H1 (cell line): Measurements from ENCODE around the gene TFF1. TPM values are rescaled to one million over a fixed set of nuclear protein-coding genes. Genes with fewer than 3 reads are reported as not detected.
A peak's percentile ranks its signal among the peaks of the same experiment; 100 is the strongest.

ENCODE experiments used
- CTCF ChIA-PET: fragments of 300-600 bp; sonication (Branson Sonifier 250); formaldehyde crosslinking; loops from one replicate; lab custom pipeline; 2021; ENCODE audit not compliant: partially characterized antibody; lab: Charles Lee
- POLR2A ChIA-PET: fragments of 300-600 bp; sonication (Branson Sonifier 250); formaldehyde crosslinking; loops from one replicate; lab custom pipeline; 2021; ENCODE audit warnings: inconsistent platforms; ENCODE audit not compliant: partially characterized antibody; lab: Charles Lee
- DNase-seq, 2 experiments: peaks; one replicate each; pipeline versions ENCODE4 v3.0.0 to v3.0.0-alpha.2; 2010 to 2022; ENCODE audit warnings: low spot score in 2 of 2, low read depth in 1 of 2, mixed read lengths in 1 of 2
- FAIRE-seq: peaks from 2 replicates; lab custom pipeline; 2011; peaks lifted over from hg19 to GRCh38; lab: Jason Lieb, UNC
- H2AFZ ChIP-seq: 2 replicates; pipeline ENCODE4 v1.8.1; 2012; ENCODE audit warnings: low read length, inconsistent platforms
- H2AK5ac ChIP-seq: 2 replicates; pipeline ENCODE4 v1.6.1; 2013; ENCODE audit warnings: low read depth, low read length
- H2BK120ac ChIP-seq: replicated peaks from 2 replicates; pipeline ENCODE3; 2013; ENCODE audit warnings: low read depth, low read length, inconsistent platforms
- H2BK12ac ChIP-seq: 2 replicates; pipeline ENCODE4 v1.6.1; 2013; ENCODE audit warnings: low read depth, low read length
- H2BK15ac ChIP-seq: 2 replicates; pipeline ENCODE4 v1.6.1; 2013; ENCODE audit warnings: low read length
- H2BK20ac ChIP-seq: 2 replicates; pipeline ENCODE4 v1.6.1; 2013; ENCODE audit warnings: low read length
- H2BK5ac ChIP-seq: 2 replicates; pipeline ENCODE4 v1.6.1; 2013; ENCODE audit warnings: low read depth, low read length
- H3K14ac ChIP-seq: 2 replicates; pipeline ENCODE4 v1.6.1; 2013; ENCODE audit warnings: inconsistent platforms; ENCODE audit not compliant: insufficient read length
- H3K18ac ChIP-seq: 2 replicates; pipeline ENCODE4 v1.6.1; 2013; ENCODE audit warnings: low read length; ENCODE audit errors: extremely low read depth
- H3K23ac ChIP-seq: 2 replicates; pipeline ENCODE4 v1.6.1; 2013; ENCODE audit warnings: inconsistent platforms; ENCODE audit not compliant: insufficient read length
- H3K23me2 ChIP-seq: 2 replicates; pipeline ENCODE4 v1.6.1; 2013; ENCODE audit warnings: low read depth, low read length
- H3K27ac ChIP-seq: 2 replicates; pipeline ENCODE4 v1.6.1; 2011; ENCODE audit warnings: low read depth, low read length, inconsistent platforms
- H3K27me3 ChIP-seq, 4 experiments: replicated peaks in 1 of 4; 1 replicate in 1 of 4; 2 replicates in 3 of 4; pipeline versions ENCODE4 v1.6.1 to v1.8.1; 2011 to 2013; ENCODE audit warnings: low read length in 3 of 4, mild to moderate bottlenecking in 3 of 4, inconsistent platforms in 2 of 4, mixed read lengths in 2 of 4, moderate library complexity in 1 of 4; ENCODE audit not compliant: control insufficient read depth in 3 of 4, insufficient read depth in 3 of 4; ENCODE audit errors: extremely low read depth in 1 of 4
- H3K36me3 ChIP-seq, 4 experiments: 2 replicates each; pipeline versions ENCODE4 v1.6.1 to v1.8.1; 2011 to 2013; ENCODE audit warnings: mild to moderate bottlenecking in 4 of 4, low read length in 3 of 4, moderate library complexity in 2 of 4, control low read depth in 1 of 4, inconsistent platforms in 1 of 4; ENCODE audit not compliant: insufficient read depth in 4 of 4, control insufficient read depth in 2 of 4
- H3K4ac ChIP-seq: replicated peaks from 2 replicates; pipeline ENCODE3; 2013; ENCODE audit warnings: low read length, low read depth, mixed read lengths, inconsistent platforms; ENCODE audit not compliant: insufficient read length
- H3K4me1 ChIP-seq, 4 experiments: replicated peaks in 1 of 4; 1 replicate in 1 of 4; 2 replicates in 3 of 4; pipeline versions ENCODE4 v1.6.1 to v1.8.1; 2011 to 2013; ENCODE audit warnings: low read length in 3 of 4, inconsistent platforms in 2 of 4, mixed read lengths in 1 of 4; ENCODE audit not compliant: insufficient read depth in 4 of 4, control insufficient read depth in 3 of 4
- H3K4me2 ChIP-seq, 2 experiments: 2 replicates each; pipeline versions ENCODE4 v1.6.1 to v1.8.1; 2011 to 2013; ENCODE audit warnings: low read depth in 2 of 2, low read length in 2 of 2, control low read depth in 1 of 2, inconsistent platforms in 1 of 2, mild to moderate bottlenecking in 1 of 2; ENCODE audit not compliant: insufficient read depth in 1 of 2
- H3K4me3 ChIP-seq, 4 experiments: fragments of 200-600, 300-600 bp in 1 of 4; sonication (generic), shearing (Covaris generic), sonication (Bioruptor Twin) in 1 of 4; 2 replicates each; pipeline versions ENCODE4 v1.5.1 to v1.8.1; 2011 to 2016; ENCODE audit warnings: low read length in 4 of 4, low read depth in 3 of 4, control low read depth in 2 of 4, inconsistent platforms in 2 of 4, mild to moderate bottlenecking in 2 of 4, mixed read lengths in 1 of 4, moderate library complexity in 1 of 4; ENCODE audit not compliant: insufficient read depth in 2 of 4; ENCODE audit errors: extremely low read depth in 1 of 4
- H3K56ac ChIP-seq: replicated peaks from 2 replicates; pipeline ENCODE3; 2013; ENCODE audit warnings: low read depth, mild to moderate bottlenecking, mixed read lengths, low read length, inconsistent platforms; ENCODE audit not compliant: insufficient read length
- H3K79me1 ChIP-seq: 2 replicates; pipeline ENCODE4 v1.6.1; 2013; ENCODE audit warnings: low read depth, low read length, control low read depth
- H3K79me2 ChIP-seq, 2 experiments: 2 replicates each; pipeline versions ENCODE4 v1.6.1 to v1.8.1; 2012 to 2013; ENCODE audit warnings: low read length in 2 of 2, mild to moderate bottlenecking in 2 of 2, inconsistent platforms in 1 of 2; ENCODE audit not compliant: insufficient read depth in 2 of 2, control insufficient read depth in 1 of 2
- H3K9ac ChIP-seq, 4 experiments: replicated peaks in 1 of 4; 1 replicate in 1 of 4; 2 replicates in 3 of 4; pipeline versions ENCODE4 v1.6.1 to v1.8.1; 2011 to 2013; ENCODE audit warnings: low read depth in 3 of 4, low read length in 3 of 4, control low read depth in 2 of 4, mild to moderate bottlenecking in 2 of 4, moderate library complexity in 2 of 4, inconsistent platforms in 1 of 4; ENCODE audit errors: extremely low read depth in 1 of 4
- H3K9me3 ChIP-seq, 2 experiments: 2 replicates each; pipeline versions ENCODE4 v1.6.1 to v1.8.1; 2012 to 2013; ENCODE audit warnings: mild to moderate bottlenecking in 2 of 2, moderate library complexity in 2 of 2, control low read depth in 1 of 2, inconsistent platforms in 1 of 2, low read depth in 1 of 2, low read length in 1 of 2, mixed read lengths in 1 of 2; ENCODE audit not compliant: insufficient read depth in 2 of 2
- H4K20me1 ChIP-seq, 2 experiments: replicated peaks in 1 of 2; 2 replicates each; pipeline versions ENCODE3 to v1.8.1; 2011 to 2013; ENCODE audit warnings: inconsistent platforms in 2 of 2, low read length in 2 of 2, mild to moderate bottlenecking in 1 of 2; ENCODE audit not compliant: insufficient read depth in 2 of 2, control insufficient read depth in 1 of 2
- H4K5ac ChIP-seq: 2 replicates; pipeline ENCODE4 v1.6.1; 2013; ENCODE audit warnings: low read length, low read depth, mixed read lengths, inconsistent platforms; ENCODE audit not compliant: insufficient read length
- H4K8ac ChIP-seq: 2 replicates; pipeline ENCODE4 v1.8.0; 2013; ENCODE audit warnings: mild to moderate bottlenecking, moderate library complexity, low read length, inconsistent platforms; ENCODE audit not compliant: insufficient read depth; ENCODE audit errors: extremely low read depth
- H4K91ac ChIP-seq: replicated peaks from 2 replicates; pipeline ENCODE3; 2013; ENCODE audit warnings: low read length, mixed read lengths, inconsistent platforms; ENCODE audit not compliant: insufficient read length
- ATF3 ChIP-seq: IDR thresholded peaks from 2 replicates; pipeline ENCODE4 v1.6.1; 2011; ENCODE audit warnings: low read depth, mild to moderate bottlenecking, low read length; ENCODE audit not compliant: insufficient read depth
- CREB1 ChIP-seq: IDR thresholded peaks from 2 replicates; pipeline ENCODE4 v1.6.1; 2012; ENCODE audit warnings: inconsistent platforms
- CTBP2 ChIP-seq: IDR thresholded peaks from 2 replicates; pipeline ENCODE4 v1.7.0; 2011; ENCODE audit warnings: borderline replicate concordance, mild to moderate bottlenecking, moderate library complexity, mixed read lengths, low read length; ENCODE audit not compliant: insufficient read depth, insufficient read length
- FOSL1 ChIP-seq: IDR thresholded peaks from 2 replicates; pipeline ENCODE4 v1.6.1; 2011; ENCODE audit warnings: mild to moderate bottlenecking, low read depth, low read length, moderate library complexity; ENCODE audit not compliant: insufficient read depth
- GTF2F1 ChIP-seq: IDR thresholded peaks from 2 replicates; pipeline ENCODE4 v1.6.1; 2012; ENCODE audit warnings: low read depth, low read length, improper control_type of control experiment, borderline replicate concordance
- HDAC6 ChIP-seq: IDR thresholded peaks from one replicate; pipeline ENCODE4 v1.7.1; 2012; ENCODE audit warnings: low read depth, mild to moderate bottlenecking, inconsistent platforms, low read length, moderate library complexity
- MAFK ChIP-seq: IDR thresholded peaks from 2 replicates; pipeline ENCODE4 v1.6.1; 2012; ENCODE audit warnings: low read depth, mild to moderate bottlenecking, improper control_type of control experiment, low read length
- POLR2A ChIP-seq, 2 experiments: IDR thresholded peaks; 1 replicate in 1 of 2; 2 replicates in 1 of 2; pipeline ENCODE4 v1.6.1; 2011; ENCODE audit warnings: low read depth in 2 of 2, low read length in 2 of 2, mild to moderate bottlenecking in 2 of 2; ENCODE audit errors: control extremely low read depth in 1 of 2
- RBBP5 ChIP-seq: IDR thresholded peaks from 2 replicates; pipeline ENCODE4 v1.7.1; 2012; ENCODE audit warnings: low read depth, mild to moderate bottlenecking, inconsistent platforms, low read length, moderate library complexity, borderline replicate concordance
- SIRT6 ChIP-seq: IDR thresholded peaks from one replicate; pipeline ENCODE4 v1.7.1; 2012; ENCODE audit warnings: low read length, inconsistent platforms
- SP1 ChIP-seq: IDR thresholded peaks from 2 replicates; pipeline ENCODE4 v1.6.1; 2011; ENCODE audit warnings: low read depth, low read length
- TBP ChIP-seq: IDR thresholded peaks from 2 replicates; pipeline ENCODE4 v1.6.1; 2011; ENCODE audit warnings: low read depth, low read length, improper control_type of control experiment
- YY1 ChIP-seq: IDR thresholded peaks from 2 replicates; pipeline ENCODE4 v1.6.1; 2011; ENCODE audit warnings: low read depth, mild to moderate bottlenecking, low read length
- WGBS, 2 experiments: shearing (Covaris generic) in 1 of 2; methylation state at CpG; one replicate each; pipeline versions ENCODE4 v1.1.6 to v1.1.7; 2013 to 2015; ENCODE audit warnings: low lambda C conversion rate in 2 of 2, mixed read lengths in 2 of 2, inconsistent platforms in 1 of 2, low coverage in 1 of 2, missing lambda C conversion rate in 1 of 2; ENCODE audit not compliant: insufficient replicate concordance in 2 of 2, insufficient coverage in 1 of 2, insufficient read length in 1 of 2; ENCODE audit errors: extremely low coverage in 1 of 2, missing lambda C conversion rate in 1 of 2; 5-methylcytosine and 5-hydroxymethylcytosine counted together
- polyA plus RNA-seq, 7 experiments: library from polyadenylated mRNA; depleted of rRNA in 3 of 7; stranded (reverse) in 5 of 7; unstranded in 2 of 7; fragments of >200 nt in 5 of 7; fragments of 200-250 nt in 2 of 7; gene quantifications; 1 replicate in 5 of 7; 2 replicates in 1 of 7; 4 replicates in 1 of 7; pipeline versions ENCODE4 v1.2.1 to v1.2.3, GENCODE V29; 2011 to 2013; ENCODE audit warnings: missing spikeins in 2 of 7, mixed read lengths in 2 of 7
- total RNA-seq: library from RNA; stranded (reverse); fragmentation: NEBNext Ultra II Directional; extraction: Animal tissue kit (Norgen Biotek cat#: 25700); gene quantifications from 2 replicates; pipeline ENCODE4 v1.2.1, GENCODE V29; 2021

The TFF1 gene
- total and polyA plus RNA-seq, 2 of the 8 experiments (the other 6 are each of a cell fraction or from before 2014, with no cell fraction given), result not detected

- Histone ChIP-seq H3K79me1 (no peaks in the 10 kb centered on the region), H2BK120ac (no peak overlapping the region), H3K36me3 (no peaks in the 10 kb centered on the region), H3K9ac (no peak overlapping the region), H3K27me3 (no peaks in the 10 kb centered on the region), H3K4ac (no peak overlapping the region), H3K79me2 (no peaks in the 10 kb centered on the region), H3K56ac (no peak overlapping the region), H4K20me1 (no peaks in the 10 kb centered on the region), H3K4me2 (no peak overlapping the region), H3K4me1 (peaks cover 0 to 13% (median 2%) of the 10 kb centered on the region in 4 experiments; a peak in 4 of 7 replicates), H2BK20ac (no peak overlapping the region), H3K4me3 (no peak overlapping the region), H2BK15ac (no peak overlapping the region), H2BK5ac (peak overlapping the region; percentile 20; the same call in 1 of the 2 replicates), H2AK5ac (no peak overlapping the region), H3K23ac (no peak overlapping the region), H4K5ac (no peak overlapping the region), H4K8ac (no peak overlapping the region), H3K14ac (no peak overlapping the region), H3K9me3 (peaks cover 12 to 16% of the 10 kb centered on the region in 2 experiments), H3K23me2 (no peaks in the 10 kb centered on the region), H2AFZ (no peak overlapping the region), H3K18ac (no peak overlapping the region), H3K27ac (no peak overlapping the region), H4K91ac (no peak overlapping the region), H2BK12ac (peak overlapping the region; percentile 72; the same call in 1 of the 2 replicates)
- ChIA-PET POLR2A (no interaction called here), CTCF (interaction anchor here (11.6 kb wide), 1 partner anchor 18 kb away, joined by 137 read pairs; the partner anchor contains the start of gene TFF3)
- WGBS, 2 experiments, result 79% methylated on average over 5 of the region's 5 CpGs; no CpG with 5 or more reads in 1 of the 2 experiments
- DNase-seq, result no peak
- no peak for FAIRE-seq
- TF ChIP-seq CREB1, result no peak
- no peak for TF ChIP-seq SIRT6
- no peak for TF ChIP-seq HDAC6
- TF ChIP-seq YY1, result no peak
- no peak for TF ChIP-seq MAFK
- TF ChIP-seq FOSL1, result no peak
- no peak for TF ChIP-seq TBP
- TF ChIP-seq GTF2F1, result no peak
- TF ChIP-seq POLR2A (IDR thresholded peaks at IDR 0.05; ENCODE audit: control extremely low read depth in 1 of 2, low read depth in 2 of 2, low read length in 2 of 2), result no peak
- no peak for TF ChIP-seq CTBP2
- no peak for TF ChIP-seq SP1
- no peak for TF ChIP-seq ATF3
- TF ChIP-seq RBBP5, result no peak
Measured at GRCh38 chr21:42332557-42333317, 33.6 kb downstream of the TFF1 start.
